Right atrium auricular region (tissue), 2 donors: ENCODE measurements around the gene RAX. TPM values are rescaled to one million over a fixed set of nuclear protein-coding genes. Genes with fewer than 3 reads are reported as not detected.

Source experiments
- DNase-seq: peaks from one replicate; pipeline ENCODE4 v3.0.0-alpha.2; 2019; ENCODE audit warnings: low spot score
- H3K27ac ChIP-seq, 2 donors: fragments of 200-600 bp; sonication (generic); 1 replicate in 1 of 2; 2 replicates in 1 of 2; pipeline ENCODE4 v1.5.1; 2016 to 2019
- H3K27me3 ChIP-seq, 2 donors: fragments of 200-600 bp; sonication (generic); one replicate each; pipeline versions ENCODE4 v1.5.1 to v1.6.0; 2017 to 2019
- H3K36me3 ChIP-seq: fragments of 200-600 bp; sonication (generic); one replicate; pipeline ENCODE4 v1.5.1; 2016
- H3K4me1 ChIP-seq, 2 donors: fragments of 200-600 bp; sonication (generic); one replicate each; pipeline versions ENCODE4 v1.5.1 to v1.6.0; 2017 to 2019
- H3K4me3 ChIP-seq, 2 donors: fragments of 200-600 bp; sonication (generic); 1 replicate in 1 of 2; 2 replicates in 1 of 2; pipeline ENCODE4 v1.5.1; 2017 to 2019; ENCODE audit warnings: mild to moderate bottlenecking in 1 of 2, moderate library complexity in 1 of 2
- H3K9me3 ChIP-seq, 2 donors: fragments of 200-600 bp; sonication (generic); one replicate each; pipeline ENCODE4 v1.5.1; 2019
- total RNA-seq, 2 donors: library from RNA; depleted of rRNA; stranded (reverse); fragments of >200 nt; gene quantifications; one replicate each; pipeline ENCODE4 v1.1.0, GENCODE V29; 2016
- TF ChIP-seq, protein P1 (sequence below), 2 donors: fragments of 200-600 bp; sonication (generic); IDR thresholded peaks; one replicate each; pipeline ENCODE4 v1.5.1; 2019; ENCODE audit warnings: antibody characterized with exemption in 2 of 2

The RAX gene
- total RNA-seq, 2 donors from 2014 or later, result not detected

DNA sequence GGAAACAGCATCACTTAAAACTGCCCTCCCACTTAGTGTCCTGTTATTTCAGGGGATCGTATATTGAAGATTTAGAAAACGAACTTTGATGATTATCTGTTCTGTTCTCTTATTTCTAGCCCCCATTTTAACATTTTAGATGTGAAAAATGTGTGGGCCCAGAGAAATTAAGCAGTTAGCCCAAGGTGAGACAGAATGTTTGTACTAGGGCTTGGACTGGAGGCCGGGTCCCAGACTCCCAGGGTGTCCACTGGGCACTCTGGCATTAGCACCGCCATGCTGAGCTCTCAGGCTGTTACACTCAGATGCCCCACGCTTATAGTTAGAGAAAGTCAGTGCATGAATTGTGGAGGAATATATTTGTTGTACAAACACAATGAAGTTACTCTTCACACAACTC is 5.5 kb upstream of the RAX start:
- H3K27ac ChIP-seq, result no peak overlapping the region
- no peak overlapping the region for H3K4me3 ChIP-seq
- no peak for DNase-seq
- no peaks in the 10 kb centered on the region for H3K36me3 ChIP-seq
- no peaks in the 10 kb centered on the region for H3K9me3 ChIP-seq
- TF ChIP-seq, protein P1, sequence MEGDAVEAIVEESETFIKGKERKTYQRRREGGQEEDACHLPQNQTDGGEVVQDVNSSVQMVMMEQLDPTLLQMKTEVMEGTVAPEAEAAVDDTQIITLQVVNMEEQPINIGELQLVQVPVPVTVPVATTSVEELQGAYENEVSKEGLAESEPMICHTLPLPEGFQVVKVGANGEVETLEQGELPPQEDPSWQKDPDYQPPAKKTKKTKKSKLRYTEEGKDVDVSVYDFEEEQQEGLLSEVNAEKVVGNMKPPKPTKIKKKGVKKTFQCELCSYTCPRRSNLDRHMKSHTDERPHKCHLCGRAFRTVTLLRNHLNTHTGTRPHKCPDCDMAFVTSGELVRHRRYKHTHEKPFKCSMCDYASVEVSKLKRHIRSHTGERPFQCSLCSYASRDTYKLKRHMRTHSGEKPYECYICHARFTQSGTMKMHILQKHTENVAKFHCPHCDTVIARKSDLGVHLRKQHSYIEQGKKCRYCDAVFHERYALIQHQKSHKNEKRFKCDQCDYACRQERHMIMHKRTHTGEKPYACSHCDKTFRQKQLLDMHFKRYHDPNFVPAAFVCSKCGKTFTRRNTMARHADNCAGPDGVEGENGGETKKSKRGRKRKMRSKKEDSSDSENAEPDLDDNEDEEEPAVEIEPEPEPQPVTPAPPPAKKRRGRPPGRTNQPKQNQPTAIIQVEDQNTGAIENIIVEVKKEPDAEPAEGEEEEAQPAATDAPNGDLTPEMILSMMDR (IDR thresholded peaks at IDR 0.05), result no peak
- H3K4me1 ChIP-seq, result peaks cover 0 to 6% of the 10 kb centered on the region in 2 donors
- H3K27me3 ChIP-seq, result peaks cover 15 to 17% of the 10 kb centered on the region in 2 donors

DNA sequence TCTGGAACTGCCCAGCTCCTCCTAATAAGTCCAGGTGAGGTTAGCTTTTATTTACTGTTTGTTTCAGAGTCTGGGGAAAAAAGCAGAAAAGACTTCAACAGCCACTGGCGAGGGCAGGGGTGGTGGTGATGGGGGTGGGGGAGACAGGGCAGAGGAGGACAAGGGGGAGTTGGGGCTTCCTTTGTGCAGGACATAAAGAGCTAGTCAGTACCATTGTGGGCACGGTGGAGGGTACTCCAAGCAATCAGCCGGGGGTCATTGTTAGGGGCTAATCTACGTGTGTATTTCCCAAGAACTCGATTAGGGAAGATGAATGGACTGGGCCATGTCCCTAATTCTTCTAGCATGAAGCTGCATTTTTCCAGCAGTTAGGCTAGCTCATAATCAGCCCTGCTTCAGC is 2.8 kb upstream of the RAX start:
- peaks cover 0 to 26% of the 10 kb centered on the region in 2 donors for H3K4me1 ChIP-seq
- H3K27me3 ChIP-seq, result peaks cover 33 to 40% of the 10 kb centered on the region in 2 donors
- H3K9me3 ChIP-seq, result no peaks in the 10 kb centered on the region
- H3K4me3 ChIP-seq, result no peak overlapping the region
- TF ChIP-seq, protein P1 (IDR thresholded peaks at IDR 0.05), result no peak
- no peak overlapping the region for H3K27ac ChIP-seq
- no peaks in the 10 kb centered on the region for H3K36me3 ChIP-seq
- DNase-seq, result no peak

DNA sequence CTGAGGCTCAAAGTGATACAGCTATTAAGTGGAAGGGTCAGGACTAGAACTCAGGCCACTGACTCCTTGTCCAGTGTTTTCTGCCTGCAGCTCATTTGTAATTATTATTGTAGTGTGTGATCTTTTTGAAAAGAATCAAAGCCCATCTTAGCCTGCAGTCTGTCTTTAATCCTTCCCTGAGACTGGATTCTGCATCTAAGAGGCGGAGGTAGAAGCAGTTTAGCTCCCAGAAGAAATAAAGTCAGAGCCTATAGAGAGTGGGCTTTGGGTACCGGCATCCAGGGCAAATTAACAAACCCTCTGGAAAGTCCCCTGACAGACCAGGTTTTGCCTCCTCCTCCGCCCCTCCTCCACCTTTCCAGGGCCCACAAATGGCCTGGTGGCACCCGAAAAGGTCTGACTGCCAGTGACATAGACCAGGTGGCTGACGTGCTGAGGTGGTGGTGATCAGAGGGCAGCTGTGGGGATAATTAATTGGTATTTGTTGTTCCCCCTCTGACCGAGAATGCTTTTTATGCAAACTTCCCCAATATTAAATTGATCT is 2.2 kb upstream of the RAX start:
- H3K27me3 ChIP-seq, result peaks cover 34 to 45% of the 10 kb centered on the region in 2 donors
- no peak overlapping the region for H3K4me3 ChIP-seq
- no peak for DNase-seq
- H3K27ac ChIP-seq, result no peak overlapping the region
- H3K4me1 ChIP-seq, result peaks cover 0 to 26% of the 10 kb centered on the region in 2 donors
- TF ChIP-seq, protein P1 (IDR thresholded peaks at IDR 0.05), result no peak
- H3K36me3 ChIP-seq, result no peaks in the 10 kb centered on the region
- H3K9me3 ChIP-seq, result no peaks in the 10 kb centered on the region

DNA sequence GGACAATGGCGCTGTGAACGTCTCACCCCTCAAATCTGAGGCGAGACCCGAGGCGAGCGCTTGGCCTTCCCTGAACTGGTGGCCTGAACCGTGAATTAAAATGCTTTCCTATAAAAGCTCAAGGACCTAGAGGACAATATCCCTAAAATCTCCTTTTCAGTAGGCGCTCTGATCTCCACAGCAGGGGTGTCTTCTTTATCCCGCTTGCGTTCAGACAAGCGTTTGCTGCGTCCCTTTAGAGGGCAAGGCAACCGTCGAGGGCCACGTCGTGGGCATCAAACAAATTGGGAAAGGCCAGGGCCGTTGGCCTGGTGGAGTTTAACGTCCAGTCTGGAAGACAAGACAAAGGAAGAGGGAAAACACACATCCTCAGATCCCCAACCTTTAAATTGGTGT is 1.3 kb upstream of the RAX start:
- no peaks in the 10 kb centered on the region for H3K36me3 ChIP-seq
- H3K27me3 ChIP-seq, result peaks cover 38 to 53% of the 10 kb centered on the region in 2 donors
- H3K4me3 ChIP-seq, result no peak overlapping the region
- DNase-seq, result no peak
- no peak overlapping the region for H3K27ac ChIP-seq
- TF ChIP-seq, protein P1 (IDR thresholded peaks at IDR 0.05), result no peak
- no peaks in the 10 kb centered on the region for H3K9me3 ChIP-seq
- H3K4me1 ChIP-seq, result peaks cover 0 to 27% of the 10 kb centered on the region in 2 donors

DNA sequence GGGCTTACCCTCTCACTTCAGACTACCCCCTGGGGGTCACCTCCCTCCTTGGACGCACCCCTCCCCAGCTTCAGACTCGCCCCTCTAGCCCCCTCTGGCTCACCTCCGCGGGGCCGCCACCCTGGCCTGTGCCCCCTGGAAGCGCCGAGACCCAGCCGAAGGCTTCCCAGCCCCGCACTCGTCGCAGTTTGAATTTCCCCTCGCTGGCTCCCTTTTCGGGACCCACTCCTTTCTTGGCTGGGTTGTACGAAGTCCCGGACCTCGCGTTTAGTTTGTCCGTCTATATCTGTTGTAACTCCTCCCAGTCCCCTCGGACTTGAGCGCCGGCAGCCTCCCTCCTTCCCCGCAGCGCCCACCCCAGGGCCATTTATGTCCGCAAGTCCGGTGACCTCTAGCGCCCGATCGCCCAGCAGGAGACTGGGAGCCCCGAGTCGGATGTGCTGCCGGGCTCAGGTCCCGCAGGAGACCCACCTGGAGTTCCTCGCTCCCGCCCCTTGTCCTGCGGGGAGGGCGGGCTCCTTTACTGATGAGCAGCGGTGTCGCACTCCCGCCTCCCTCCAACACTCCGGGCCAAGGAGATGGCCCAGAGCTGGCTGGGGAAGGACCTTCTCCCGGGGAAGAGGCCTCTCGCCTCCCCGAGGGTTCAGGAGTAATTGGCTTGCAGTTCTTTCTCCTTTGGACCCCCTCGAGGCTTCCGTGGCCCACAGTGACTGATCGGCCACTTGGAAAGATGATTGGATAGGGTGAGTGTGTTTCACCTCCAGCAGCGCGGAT is 692 bp upstream of the RAX start:
- DNase-seq, result no peak
- H3K4me3 ChIP-seq, result peak overlapping the region in 1 of 2 donors; percentile 34
- H3K9me3 ChIP-seq, result no peaks in the 10 kb centered on the region
- H3K27me3 ChIP-seq, result peaks cover 38 to 53% of the 10 kb centered on the region in 2 donors
- TF ChIP-seq, protein P1 (IDR thresholded peaks at IDR 0.05), result no peak
- H3K27ac ChIP-seq, result no peak overlapping the region
- H3K36me3 ChIP-seq, result no peaks in the 10 kb centered on the region
- H3K4me1 ChIP-seq, result peaks cover 0 to 31% of the 10 kb centered on the region in 2 donors
